SK-N-SH (cell line): ENCODE data around the gene ENPP5. TPM values are rescaled to one million over a fixed set of nuclear protein-coding genes. Genes with fewer than 3 reads are reported as not detected.

Experiments
- CTCF ChIA-PET: fragments of 300-600, 350-600 bp; formaldehyde crosslinking; extraction: SDS; loops from one replicate; lab custom pipeline; 2021; lab: Yijun Ruan, JAX
- POLR2A ChIA-PET: fragments of 350-600 bp; sonication (Branson Sonifier 250); formaldehyde crosslinking; extraction: SDS; loops from one replicate; lab custom pipeline; 2020; ENCODE audit warnings: antibody characterized with exemption, inconsistent platforms; lab: Yijun Ruan, JAX
- DNase-seq: peaks from one replicate; pipeline ENCODE4 v3.0.0; 2012
- H2AFZ ChIP-seq: fragments of 200-600 bp; sonication (generic); 2 replicates; pipeline ENCODE4 v1.8.1; 2016; ENCODE audit warnings: antibody characterized with exemption, mild to moderate bottlenecking, low read depth
- H3F3A ChIP-seq: fragments of 200-600 bp; sonication (generic); replicated peaks from 2 replicates; pipeline ENCODE3; 2016; ENCODE audit warnings: antibody characterized with exemption, mild to moderate bottlenecking; ENCODE audit not compliant: insufficient read depth
- H3K27ac ChIP-seq, 2 experiments: fragments of 200-500 bp in 1 of 2; fragments of 200-600 bp in 1 of 2; sonication (Bioruptor generic) in 1 of 2; sonication (generic), shearing (Covaris generic) in 1 of 2; 2 replicates each; pipeline versions ENCODE4 v1.5.1 to v1.6.1; 2014 to 2016; ENCODE audit warnings: low read depth in 2 of 2, inconsistent platforms in 1 of 2, low read length in 1 of 2, mild to moderate bottlenecking in 1 of 2, mixed read lengths in 1 of 2
- H3K27me3 ChIP-seq: fragments of 200-600 bp; sonication (generic), shearing (Covaris generic); 2 replicates; pipeline ENCODE4 v1.6.1; 2016; ENCODE audit warnings: mixed run types; ENCODE audit not compliant: insufficient read depth
- H3K36me3 ChIP-seq, 2 experiments: fragments of 200-500 bp in 1 of 2; fragments of 200-600 bp in 1 of 2; sonication (Bioruptor generic) in 1 of 2; sonication (generic) in 1 of 2; replicated peaks in 1 of 2; 2 replicates each; pipeline versions ENCODE3 to v1.5.1; 2014 to 2016; ENCODE audit warnings: low read length in 1 of 2, mild to moderate bottlenecking in 1 of 2; ENCODE audit not compliant: insufficient read depth in 2 of 2, control insufficient read depth in 1 of 2
- H3K4me1 ChIP-seq, 2 experiments: fragments of 200-500 bp in 1 of 2; fragments of 200-600 bp in 1 of 2; sonication (Bioruptor generic) in 1 of 2; sonication (generic), shearing (Covaris generic) in 1 of 2; 2 replicates each; pipeline versions ENCODE4 v1.5.1 to v1.6.1; 2014 to 2016; ENCODE audit warnings: low read depth in 1 of 2, low read length in 1 of 2, mixed run types in 1 of 2; ENCODE audit not compliant: insufficient read depth in 2 of 2, control insufficient read depth in 1 of 2
- H3K4me2 ChIP-seq: fragments of 200-600 bp; sonication (generic), shearing (Covaris generic); 2 replicates; pipeline ENCODE4 v1.6.1; 2017; ENCODE audit warnings: mixed run types
- H3K4me3 ChIP-seq, 2 experiments: fragments of 200-500 bp in 1 of 2; fragments of 200-600 bp in 1 of 2; sonication (Bioruptor generic) in 1 of 2; sonication (generic), shearing (Covaris generic) in 1 of 2; 2 replicates each; pipeline versions ENCODE4 v1.5.1 to v1.8.1; 2014 to 2016; ENCODE audit warnings: low read depth in 2 of 2, inconsistent platforms in 1 of 2, low read length in 1 of 2, mild to moderate bottlenecking in 1 of 2, mixed read lengths in 1 of 2, moderate library complexity in 1 of 2
- H3K79me2 ChIP-seq: fragments of 200-600 bp; sonication (generic); 2 replicates; pipeline ENCODE4 v1.8.1; 2017; ENCODE audit warnings: mild to moderate bottlenecking; ENCODE audit not compliant: insufficient read depth
- H3K9ac ChIP-seq: fragments of 200-600 bp; sonication (generic); 2 replicates; pipeline ENCODE4 v1.6.1; 2017; ENCODE audit warnings: mixed run types
- H3K9me2 ChIP-seq: fragments of 200-600 bp; sonication (generic); 2 replicates; pipeline ENCODE4 v1.6.1; 2017; ENCODE audit warnings: mixed run types
- H3K9me3 ChIP-seq: fragments of 200-600 bp; sonication (generic); 2 replicates; pipeline ENCODE4 v1.6.1; 2017; ENCODE audit warnings: mixed run types, mild to moderate bottlenecking, moderate library complexity
- H4K20me1 ChIP-seq: fragments of 200-600 bp; sonication (generic); 2 replicates; pipeline ENCODE4 v1.6.1; 2017; ENCODE audit warnings: mild to moderate bottlenecking, mixed run types; ENCODE audit not compliant: insufficient read depth
- CHD2 ChIP-seq: fragments of 150-350 bp; IDR thresholded peaks from 2 replicates; pipeline ENCODE4 v1.6.1; 2018; ENCODE audit warnings: low read length; ENCODE audit not compliant: partially characterized antibody
- CTCF ChIP-seq: fragments of 200-600 bp; sonication (generic); IDR thresholded peaks from 2 replicates; pipeline ENCODE4 v1.6.1; 2017; ENCODE audit warnings: antibody characterized with exemption, mild to moderate bottlenecking, moderate library complexity
- FOXJ3 ChIP-seq: sonication (generic); formaldehyde crosslinking; IDR thresholded peaks from 2 replicates; pipeline ENCODE4 v1.5.1; 2020; ENCODE audit warnings: mild to moderate bottlenecking, missing genetic modification reagents
- FOXM1 ChIP-seq: IDR thresholded peaks from 2 replicates; pipeline ENCODE4 v1.4.0; 2012; ENCODE audit warnings: low read depth, mild to moderate bottlenecking
- NFIC ChIP-seq: IDR thresholded peaks from 2 replicates; pipeline ENCODE4 v1.4.0; 2012; ENCODE audit warnings: borderline replicate concordance
- PBX3 ChIP-seq: IDR thresholded peaks from 2 replicates; pipeline ENCODE4; 2012
- POLR2AphosphoS5 ChIP-seq: IDR thresholded peaks from 2 replicates; pipeline ENCODE4 v1.6.1; 2012; ENCODE audit warnings: low read depth, low read length
- RAD21 ChIP-seq: IDR thresholded peaks from 2 replicates; pipeline ENCODE4 v1.6.1; 2012; ENCODE audit warnings: mild to moderate bottlenecking, low read length
- REST ChIP-seq: IDR thresholded peaks from 2 replicates; pipeline ENCODE4 v1.6.1; 2012; ENCODE audit warnings: mild to moderate bottlenecking, low read depth, low read length, moderate library complexity
- RFX5 ChIP-seq: IDR thresholded peaks from 2 replicates; pipeline ENCODE4 v1.6.1; 2012; ENCODE audit warnings: mild to moderate bottlenecking, improper control_type of control experiment, low read length
- RXRA ChIP-seq: IDR thresholded peaks from 2 replicates; pipeline ENCODE4 v1.4.0; 2012; ENCODE audit warnings: low read depth, mild to moderate bottlenecking, borderline replicate concordance
- SIN3A ChIP-seq: IDR thresholded peaks from 2 replicates; pipeline ENCODE4 v1.6.1; 2012; ENCODE audit warnings: low read depth, mild to moderate bottlenecking, low read length, moderate library complexity, borderline replicate concordance
- TAF1 ChIP-seq: IDR thresholded peaks from 2 replicates; pipeline ENCODE4 v1.6.1; 2012; ENCODE audit warnings: low read depth, mild to moderate bottlenecking, low read length, moderate library complexity, borderline replicate concordance
- TCF12 ChIP-seq: IDR thresholded peaks from 2 replicates; pipeline ENCODE4 v1.4.0; 2012
- USF1 ChIP-seq: IDR thresholded peaks from 2 replicates; pipeline ENCODE4 v1.4.0; 2012; ENCODE audit warnings: low read depth, borderline replicate concordance
- WGBS: methylation state at CpG from one replicate; pipeline ENCODE4 v1.1.6; 2017; ENCODE audit warnings: low lambda C conversion rate; 5-methylcytosine and 5-hydroxymethylcytosine counted together
- polyA plus RNA-seq, 3 experiments: library from polyadenylated mRNA; depleted of rRNA; stranded (reverse); fragments of >200 nt; gene quantifications; 2 replicates each; pipeline ENCODE4 v1.2.3, GENCODE V29; 2012

The ENPP5 gene
- polyA plus RNA-seq, 1 of the 3 experiments (the other 2 are of a cell fraction) = not detected

GRCh38 chr6:46144270-46144669, 26.5 kb downstream of the ENPP5 start:
- Histone ChIP-seq H3K4me3 (no peak overlapping the region), H3K9me3 (no peaks in the 10 kb centered on the region), H3K79me2 (no peaks in the 10 kb centered on the region), H3F3A (no peaks in the 10 kb centered on the region), H3K9ac (no peak overlapping the region), H3K27me3 (no peaks in the 10 kb centered on the region)
- no peak for DNase-seq
- TF ChIP-seq CHD2 (no peak), RXRA (no peak), RFX5 (no peak), PBX3 (no peak), SIN3A (no peak), NFIC (no peak), RAD21 (no peak), USF1 (no peak), FOXJ3 (CRISPR knock-in tag) (no peak), POLR2AphosphoS5 (no peak), TAF1 (no peak), FOXM1 (no peak)
- TF ChIP-seq, all 33 proteins: peak for 0
- 6% methylated on average over 1 of the region's 1 CpG for WGBS
- no peaks in the 10 kb centered on the region for H3K9me2 ChIP-seq
- POLR2A ChIA-PET = no interaction called here
- no peaks in the 10 kb centered on the region for H3K36me3 ChIP-seq
- H2AFZ ChIP-seq = no peak overlapping the region
- H3K4me1 ChIP-seq = no peaks in the 10 kb centered on the region
- no peaks in the 10 kb centered on the region for H4K20me1 ChIP-seq
- H3K4me2 ChIP-seq = no peak overlapping the region
- H3K27ac ChIP-seq = no peak overlapping the region
- CTCF ChIA-PET = no interaction called here

GRCh38 chr6:46138281-46138680, 32.5 kb downstream of the ENPP5 start:
- H3K9me2 ChIP-seq = no peaks in the 10 kb centered on the region
- H3K36me3 ChIP-seq = no peaks in the 10 kb centered on the region
- no peaks in the 10 kb centered on the region; the same call in 1 of the 2 replicates for H3K27me3 ChIP-seq
- H3K27ac ChIP-seq = no peak overlapping the region
- no peak overlapping the region; a peak in 1 of 4 replicates for H3K4me3 ChIP-seq
- H3K9me3 ChIP-seq = no peaks in the 10 kb centered on the region
- CTCF ChIA-PET = interaction anchor here (0.8 kb wide), 1 partner anchor 272 kb away, joined by 3 read pairs; no protein-coding TSS in a partner anchor
- no peaks in the 10 kb centered on the region for H3F3A ChIP-seq
- no peak overlapping the region for H2AFZ ChIP-seq
- no peak overlapping the region for H3K9ac ChIP-seq
- no peaks in the 10 kb centered on the region for H4K20me1 ChIP-seq
- TF ChIP-seq REST (no peak), TCF12 (no peak), CHD2 (no peak), RAD21 (no peak), CTCF (no peak)
- no peak for DNase-seq
- no peak overlapping the region for H3K4me2 ChIP-seq
- no peaks in the 10 kb centered on the region for H3K4me1 ChIP-seq
- H3K79me2 ChIP-seq = no peaks in the 10 kb centered on the region
- WGBS = 5% methylated on average over 1 of the region's 1 CpG
- POLR2A ChIA-PET = no interaction called here
